ENCODE measurements around the gene PLIN1. TPM values are rescaled to one million over a fixed set of nuclear protein-coding genes. Genes with fewer than 3 reads are reported as not detected.

Gene PLIN1
- polyA plus RNA-seq, 1 donor (not counting 4 experiments of a cell fraction or from before 2014, with no cell fraction given) = 0.30 TPM

- no peaks in the 10 kb centered on the region for H3K27me3 ChIP-seq (ENCODE audit: control insufficient read depth, extremely low read depth, insufficient read depth, low read length)
- H3K4me2 ChIP-seq (ENCODE audit: control insufficient read depth, extremely low read depth, insufficient read depth, low read depth, low read length) = no peak overlapping the region
- H2AFZ ChIP-seq (ENCODE audit: control insufficient read depth, low read length) = no peak overlapping the region
- FAIRE-seq = no peak
- no peak overlapping the region for H3K9ac ChIP-seq (ENCODE audit: control insufficient read depth, extremely low read depth, insufficient read depth, low read length)
- H3K36me3 ChIP-seq (ENCODE audit: control insufficient read depth in 2 of 2, extremely low read depth in 1 of 2, insufficient read depth in 2 of 2, low read length in 2 of 2) = no peaks in the 10 kb centered on the region
- no peaks in the 10 kb centered on the region for H3K79me2 ChIP-seq (ENCODE audit: control insufficient read depth, insufficient read depth, low read length)
- H3K9me3 ChIP-seq (ENCODE audit: control insufficient read depth, low read depth, low read length) = no peaks in the 10 kb centered on the region
- no peaks in the 10 kb centered on the region for H3K4me1 ChIP-seq (ENCODE audit: control insufficient read depth, extremely low read depth, insufficient read depth, low read length)
- dilution Hi-C loops (cut with MboI; ENCODE audit: extremely low pct_ligation_motif_present, low sequenced_read_pairs) = no loop called here
- no peak for DNase-seq (ENCODE audit: low read depth, low spot score)
- H3K9me1 ChIP-seq (ENCODE audit: control insufficient read depth, extremely low read depth, insufficient read depth, low read length) = no peaks in the 10 kb centered on the region
- TF ChIP-seq CTCF (optimal IDR thresholded peaks at IDR 0.05 in 1 of 3, IDR thresholded peaks at IDR 0.05 in 1 of 3, conservative IDR thresholded peaks at IDR 0.05 in 1 of 3; ENCODE audit: extremely low read depth in 1 of 3, insufficient read depth in 2 of 3, low read length in 3 of 3) = no peak
- TF ChIP-seq EZH2 (IDR thresholded peaks at IDR 0.05; ENCODE audit: low read length) = no peak
- H4K20me1 ChIP-seq (ENCODE audit: control insufficient read depth, extremely low read depth, insufficient read depth, low read length) = no peaks in the 10 kb centered on the region
- H3K4me3 ChIP-seq (ENCODE audit: control insufficient read depth in 2 of 3, extremely low read depth in 1 of 3, insufficient read depth in 2 of 3, low read depth in 1 of 3, low read length in 3 of 3) = no peak overlapping the region
- H3K27ac ChIP-seq (ENCODE audit: control insufficient read depth, insufficient read depth, low read length) = no peak overlapping the region
These were observed 1.8 kb downstream of the PLIN1 start for GRCh38 chr15:89677381-89677780.

- Histone ChIP-seq H3K4me2 (ENCODE audit: control insufficient read depth, extremely low read depth, insufficient read depth, low read depth, low read length) (no peak overlapping the region), H2AFZ (ENCODE audit: control insufficient read depth, low read length) (no peak overlapping the region), H4K20me1 (ENCODE audit: control insufficient read depth, extremely low read depth, insufficient read depth, low read length) (no peaks in the 10 kb centered on the region), H3K4me1 (ENCODE audit: control insufficient read depth, extremely low read depth, insufficient read depth, low read length) (no peaks in the 10 kb centered on the region), H3K27me3 (ENCODE audit: control insufficient read depth, extremely low read depth, insufficient read depth, low read length) (no peaks in the 10 kb centered on the region), H3K4me3 (ENCODE audit: control insufficient read depth in 2 of 3, extremely low read depth in 1 of 3, insufficient read depth in 2 of 3, low read depth in 1 of 3, low read length in 3 of 3) (no peak overlapping the region), H3K9me1 (ENCODE audit: control insufficient read depth, extremely low read depth, insufficient read depth, low read length) (no peaks in the 10 kb centered on the region), H3K79me2 (ENCODE audit: control insufficient read depth, insufficient read depth, low read length) (no peaks in the 10 kb centered on the region), H3K36me3 (ENCODE audit: control insufficient read depth in 2 of 2, extremely low read depth in 1 of 2, insufficient read depth in 2 of 2, low read length in 2 of 2) (no peaks in the 10 kb centered on the region), H3K9me3 (ENCODE audit: control insufficient read depth, low read depth, low read length) (no peaks in the 10 kb centered on the region), H3K9ac (ENCODE audit: control insufficient read depth, extremely low read depth, insufficient read depth, low read length) (no peak overlapping the region), H3K27ac (ENCODE audit: control insufficient read depth, insufficient read depth, low read length) (no peak overlapping the region)
- TF ChIP-seq CTCF (optimal IDR thresholded peaks at IDR 0.05 in 1 of 3, IDR thresholded peaks at IDR 0.05 in 1 of 3, conservative IDR thresholded peaks at IDR 0.05 in 1 of 3; ENCODE audit: extremely low read depth in 1 of 3, insufficient read depth in 2 of 3, low read length in 3 of 3) = no peak
- no peak for TF ChIP-seq EZH2 (IDR thresholded peaks at IDR 0.05; ENCODE audit: low read length)
- FAIRE-seq (no peak), DNase-seq (ENCODE audit: low read depth, low spot score) (no peak)
- dilution Hi-C loops (cut with MboI; ENCODE audit: extremely low pct_ligation_motif_present, low sequenced_read_pairs) = no loop called here
These were observed 3.6 kb downstream of the PLIN1 start for GRCh38 chr15:89675606-89676005.
